Transverse colon (tissue), 4 donors: ENCODE measurements around the gene ATP2B1. TPM values are rescaled to one million over a fixed set of nuclear protein-coding genes. Genes with fewer than 3 reads are reported as not detected.

Source experiments
- DNase-seq: peaks from one replicate; pipeline ENCODE4 v3.0.0-alpha.2; 2019
- H3K27ac ChIP-seq, 4 donors: fragments of 200-600 bp; sonication (generic); 2 replicates each; pipeline ENCODE4 v1.5.1; 2016 to 2018; ENCODE audit warnings: inconsistent platforms in 4 of 4
- H3K27me3 ChIP-seq: fragments of 200-600 bp; sonication (generic); 2 replicates; pipeline ENCODE4 v1.5.1; 2017; ENCODE audit warnings: inconsistent platforms
- H3K36me3 ChIP-seq, 4 donors: fragments of 200-600 bp; sonication (generic); 2 replicates each; pipeline ENCODE4 v1.5.1; 2017 to 2019; ENCODE audit warnings: inconsistent platforms in 4 of 4
- H3K4me1 ChIP-seq, 4 donors: fragments of 200-600 bp; sonication (generic); 2 replicates each; pipeline ENCODE4 v1.5.1; 2017 to 2020; ENCODE audit warnings: inconsistent platforms in 4 of 4
- H3K4me3 ChIP-seq, 4 donors: fragments of 200-600 bp; sonication (generic); 1 replicate in 1 of 4; 2 replicates in 3 of 4; pipeline versions ENCODE4 v1.5.1 to v1.6.1; 2017 to 2019; ENCODE audit warnings: inconsistent platforms in 4 of 4
- H3K9me3 ChIP-seq, 2 donors: fragments of 200-600 bp; sonication (generic); 2 replicates each; pipeline ENCODE4 v1.5.1; 2017 to 2019; ENCODE audit warnings: inconsistent platforms in 2 of 2
- CTCF ChIP-seq, 5 experiments: fragments of 200-600 bp in 3 of 5; fragments of 450-650 bp in 2 of 5; sonication (generic) in 3 of 5; IDR thresholded peaks; 1 replicate in 2 of 5; 2 replicates in 3 of 5; pipeline ENCODE4 v1.5.1; 2016 to 2017; ENCODE audit warnings: antibody characterized with exemption in 5 of 5, inconsistent platforms in 3 of 5, mild to moderate bottlenecking in 2 of 5, moderate library complexity in 1 of 5
- EP300 ChIP-seq: sonication (generic); formaldehyde crosslinking; IDR thresholded peaks from one replicate; pipeline ENCODE4 v1.6.1; 2017; ENCODE audit warnings: antibody characterized with exemption, low read depth
- POLR2A ChIP-seq: fragments of 450-650 bp; IDR thresholded peaks from one replicate; pipeline ENCODE4 v1.6.1; 2016; ENCODE audit warnings: antibody characterized with exemption, mild to moderate bottlenecking, moderate library complexity
- POLR2AphosphoS5 ChIP-seq, 3 donors: sonication (generic); formaldehyde crosslinking; IDR thresholded peaks; one replicate each; pipeline ENCODE4 v1.6.1; 2016; ENCODE audit warnings: antibody characterized with exemption in 3 of 3
- WGBS, 2 donors: methylation state at CpG; one replicate each; pipeline ENCODE4 v1.1.5; 2018; ENCODE audit warnings: low coverage in 1 of 2; 5-methylcytosine and 5-hydroxymethylcytosine counted together
- in situ Hi-C, 4 donors: fragments of 200-750 bp; cut with MboI; loops; one replicate each; pipeline versions ENCODE4 v1.15.0 to v1.15.1; 2017; ENCODE audit warnings: low sequenced_read_pairs in 3 of 4, low pct_ligation_motif_present in 1 of 4, low pct_unique_long_range_greater_than_20kb in 1 of 4
- intact Hi-C: fragments of 100-400 bp; cut with DNase I; formaldehyde crosslinking; loops from one replicate; pipeline ENCODE4 v1.15.1; 2023; ENCODE audit warnings: low total_unique reads
- total RNA-seq, 4 donors: library from RNA; depleted of rRNA; stranded (reverse); fragments of >200 nt; gene quantifications; one replicate each; pipeline ENCODE4 v1.1.0, GENCODE V29; 2016

Gene ATP2B1
- total RNA-seq, 4 donors from 2014 or later = 52.7 to 235 (median 104) TPM

GRCh38 chr12:89642959-89643358, 65.7 kb downstream of the ATP2B1 start:
- Histone ChIP-seq H3K27ac (no peak overlapping the region), H3K4me1 (peaks cover 0 to 10% (median 0%) of the 10 kb centered on the region in 4 donors), H3K4me3 (no peak overlapping the region), H3K36me3 (peaks cover 0 to 7% (median 0%) of the 10 kb centered on the region in 4 donors), H3K9me3 (no peaks in the 10 kb centered on the region), H3K27me3 (no peaks in the 10 kb centered on the region)
- 96% methylated on average over 5 of the region's 5 CpGs for WGBS, 2 donors
- DNase-seq = no peak
- in situ Hi-C loops (no loop called here), intact Hi-C loops (no loop called here)
- TF ChIP-seq POLR2AphosphoS5 (IDR thresholded peaks at IDR 0.05) (no peak), EP300 (no peak), POLR2A (no peak), CTCF (IDR thresholded peaks at IDR 0.05) (no peak)

GRCh38 chr12:89636776-89637160, 71.9 kb downstream of the ATP2B1 start:
- in situ Hi-C loops = no loop called here
- Histone ChIP-seq H3K4me1 (peaks cover 0 to 20% (median 5%) of the 10 kb centered on the region in 4 donors), H3K4me3 (no peak overlapping the region), H3K27ac (no peak overlapping the region), H3K27me3 (no peaks in the 10 kb centered on the region), H3K36me3 (peaks cover 0 to 12% (median 0%) of the 10 kb centered on the region in 4 donors), H3K9me3 (no peaks in the 10 kb centered on the region)
- TF ChIP-seq POLR2AphosphoS5 (IDR thresholded peaks at IDR 0.05) (no peak), POLR2A (no peak), CTCF (IDR thresholded peaks at IDR 0.05) (no peak), EP300 (no peak)
- intact Hi-C loops = no loop called here
- 78 to 80% methylated on average over 1 of the region's 1 CpG for whole genome bisulfite sequencing, 2 donors
- DNase-seq = no peak

GRCh38 chr12:89636052-89636775, 72.4 kb downstream of the ATP2B1 start:
- in situ Hi-C loops (no loop called here), intact Hi-C loops (no loop called here)
- Histone ChIP-seq H3K4me3 (no peak overlapping the region), H3K27ac (no peak overlapping the region), H3K4me1 (peaks cover 0 to 20% (median 5%) of the 10 kb centered on the region in 4 donors), H3K27me3 (no peaks in the 10 kb centered on the region), H3K36me3 (peaks cover 0 to 8% (median 0%) of the 10 kb centered on the region in 4 donors), H3K9me3 (no peaks in the 10 kb centered on the region)
- WGBS, 2 donors = 72 to 77% methylated on average over 5 of the region's 5 CpGs
- DNase-seq = no peak
- no peak for TF ChIP-seq POLR2A
- TF ChIP-seq POLR2AphosphoS5 (IDR thresholded peaks at IDR 0.05) = no peak
- no peak for TF ChIP-seq CTCF (IDR thresholded peaks at IDR 0.05)
- TF ChIP-seq EP300 = no peak

- H3K27me3 ChIP-seq = no peaks in the 10 kb centered on the region
- H3K9me3 ChIP-seq = no peaks in the 10 kb centered on the region
- H3K36me3 ChIP-seq = peaks cover 0 to 16% (median 0%) of the 10 kb centered on the region in 4 donors
- TF ChIP-seq CTCF (IDR thresholded peaks at IDR 0.05) (no peak), EP300 (no peak), POLR2AphosphoS5 (IDR thresholded peaks at IDR 0.05) (no peak), POLR2A (no peak)
- H3K4me3 ChIP-seq = no peak overlapping the region
- in situ Hi-C loops (no loop called here), intact Hi-C loops (no loop called here)
- no peak for DNase-seq
- 94 to 95% methylated on average over 3 of the region's 3 CpGs for WGBS, 2 donors
- H3K4me1 ChIP-seq = peaks cover 0 to 20% (median 5%) of the 10 kb centered on the region in 4 donors
- no peak overlapping the region for H3K27ac ChIP-seq
These were observed 74.1 kb downstream of the ATP2B1 start for GRCh38 chr12:89634508-89634907.
